Tongue (tissue), 2 donors: Measurements from ENCODE around the gene KCNQ2. TPM values are rescaled to one million over a fixed set of nuclear protein-coding genes. Genes with fewer than 3 reads are reported as not detected.
"Not testable (repeated sequence)": the region's sequence is repeated elsewhere in the genome, so short reads cannot be mapped to it uniquely, and the experiment has no call there.

Experiments used
- DNase-seq: peaks from one replicate; pipeline ENCODE4 v3.0.0-alpha.2; 2015
- total RNA-seq: library from RNA; depleted of rRNA; stranded (reverse); fragments of >200 nt; gene quantifications from one replicate; pipeline ENCODE4 v1.2.3, GENCODE V29; 2014

KCNQ2 gene
- total RNA-seq, 1 donor from 2014 or later = 2.6 TPM

- DNase-seq = no peak
Observed at GRCh38 chr20:63385819-63386218, 86.6 kb downstream of the KCNQ2 start.

GRCh38 chr20:63384336-63384735, 88.1 kb downstream of the KCNQ2 start:
- DNase-seq = no peak

GRCh38 chr20:63383556-63383955, 88.9 kb downstream of the KCNQ2 start:
- DNase-seq = no peak

GRCh38 chr20:63382551-63383300, 89.7 kb downstream of the KCNQ2 start:
- DNase-seq = no peak

GRCh38 chr20:63381781-63382431, 90.5 kb downstream of the KCNQ2 start:
- no peak for DNase-seq

GRCh38 chr20:63380346-63380870, 92.0 kb downstream of the KCNQ2 start:
- DNase-seq = no peak

GRCh38 chr20:63379872-63380271, 92.6 kb downstream of the KCNQ2 start:
- DNase-seq = not testable (repeated sequence)

GRCh38 chr20:63379296-63379695, 93.2 kb downstream of the KCNQ2 start:
- DNase-seq = no peak

- DNase-seq = no peak
Observed at GRCh38 chr20:63378626-63379025, 93.8 kb downstream of the KCNQ2 start.

- no peak for DNase-seq
Observed at GRCh38 chr20:63377951-63378381, 94.5 kb downstream of the KCNQ2 start.

GRCh38 chr20:63377256-63377941, 95.1 kb downstream of the KCNQ2 start:
- DNase-seq = no peak

- DNase-seq = no peak
Observed at GRCh38 chr20:63376283-63377250, 95.9 kb downstream of the KCNQ2 start.

- DNase-seq = no peak
Observed at GRCh38 chr20:63375438-63375837, 97.0 kb downstream of the KCNQ2 start.

GRCh38 chr20:63374504-63374903, 98.0 kb downstream of the KCNQ2 start:
- no peak for DNase-seq

GRCh38 chr20:63373996-63374395, 98.5 kb downstream of the KCNQ2 start:
- DNase-seq = no peak

GRCh38 chr20:63372971-63373885, 99.2 kb downstream of the KCNQ2 start:
- DNase-seq = no peak

GRCh38 chr20:63371291-63371865, 101.1 kb downstream of the KCNQ2 start:
- no peak for DNase-seq

- DNase-seq = no peak
Observed at GRCh38 chr20:63370618-63371187, 101.8 kb downstream of the KCNQ2 start.

- no peak for DNase-seq
Observed at GRCh38 chr20:63369724-63370617, 102.5 kb downstream of the KCNQ2 start.
